Measurements from ENCODE around the gene CBX7. TPM values are rescaled to one million over a fixed set of nuclear protein-coding genes. Genes with fewer than 3 reads are reported as not detected.

CBX7 gene

DNA sequence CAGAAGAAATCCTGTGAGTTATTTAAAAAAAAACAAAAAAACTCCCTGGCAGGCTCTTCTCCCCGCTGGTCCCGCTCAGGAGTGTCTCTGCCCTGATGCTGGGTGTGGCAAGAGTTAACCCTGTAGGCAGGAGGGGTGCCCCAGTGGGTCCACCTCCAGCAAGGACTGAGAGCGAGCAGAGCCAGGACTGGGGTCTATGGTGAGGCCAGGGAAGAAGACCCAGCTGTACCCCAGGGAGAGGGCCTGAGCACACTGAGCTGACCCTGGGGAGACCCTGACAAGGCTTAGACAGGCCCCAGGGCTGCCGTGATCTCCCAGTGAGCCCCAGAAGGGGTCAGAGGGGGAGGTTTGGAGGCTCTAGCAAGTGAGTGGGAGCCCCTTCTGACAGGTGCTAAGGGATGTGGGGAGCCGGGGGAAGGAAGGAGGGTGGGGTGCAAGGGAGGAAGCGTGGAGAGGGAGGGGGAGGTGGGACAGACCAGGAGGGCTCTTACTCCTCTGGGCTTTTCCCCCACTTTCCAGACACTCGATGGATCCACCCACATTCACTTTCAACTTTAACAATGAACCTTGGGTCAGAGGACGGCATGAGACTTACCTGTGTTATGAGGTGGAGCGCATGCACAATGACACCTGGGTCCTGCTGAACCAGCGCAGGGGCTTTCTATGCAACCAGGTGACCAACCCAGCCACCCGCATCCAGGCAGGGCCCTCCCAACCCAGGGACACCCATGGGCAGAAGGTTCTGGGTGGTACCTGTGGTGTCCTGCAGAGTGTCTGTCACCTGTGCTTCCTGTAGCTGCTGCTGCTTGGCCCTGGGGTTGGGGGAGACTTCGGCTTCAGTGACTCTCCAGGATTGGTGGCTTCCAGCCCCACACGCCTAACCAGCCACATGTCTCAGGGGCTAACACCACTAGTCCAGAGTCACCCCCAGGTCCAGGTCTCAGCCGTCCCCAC is 69.0 kb downstream of the CBX7 start:
- no peak for DNase-seq
- no peak overlapping the region for H3K4ac ChIP-seq (ENCODE audit: low read depth in 1 of 2, low read length in 2 of 2)
- no peak overlapping the region for H3K9ac ChIP-seq (ENCODE audit: low read length)
- WGBS, result 96% methylated on average over 11 of the region's 14 CpGs
- H3K4me1 ChIP-seq (ENCODE audit: control insufficient read depth, insufficient read depth, low read depth, low read length), result peaks cover 2% of the 10 kb centered on the region
- no peak overlapping the region for H4K8ac ChIP-seq (ENCODE audit: low read length)
- peaks cover 2% of the 10 kb centered on the region for H3K79me1 ChIP-seq (replicated peaks; ENCODE audit: low read length, poor library complexity, severe bottlenecking)
- no peak overlapping the region for H2BK15ac ChIP-seq (ENCODE audit: low read depth, poor library complexity, severe bottlenecking)
- H2AK5ac ChIP-seq (ENCODE audit: low read length, severe bottlenecking), result no peak overlapping the region
- no peak overlapping the region for H2BK12ac ChIP-seq (ENCODE audit: low read length in 2 of 2)
- H3K27me3 ChIP-seq (ENCODE audit: control insufficient read depth in 1 of 2, insufficient read depth in 1 of 2, low read length in 2 of 2), result peaks cover 0 to 6% of the 10 kb centered on the region in 2 experiments
- no peak overlapping the region for H2BK120ac ChIP-seq (ENCODE audit: low read depth, low read length)
- no peak overlapping the region for H3K27ac ChIP-seq (ENCODE audit: low read length, poor library complexity, severe bottlenecking)
- H3K18ac ChIP-seq (ENCODE audit: low read depth in 1 of 2, low read length in 2 of 2), result no peak overlapping the region
- H3K4me2 ChIP-seq (ENCODE audit: low read length, poor library complexity, severe bottlenecking), result no peak overlapping the region
- H3K9me3 ChIP-seq (ENCODE audit: control insufficient read depth, low read length), result no peaks in the 10 kb centered on the region
- H4K91ac ChIP-seq (ENCODE audit: low read length), result no peak overlapping the region
- H2AFZ ChIP-seq (ENCODE audit: low read depth, low read length), result no peak overlapping the region
- no peak overlapping the region for H3K23ac ChIP-seq (ENCODE audit: low read length in 2 of 2)
- no peak overlapping the region for H3K14ac ChIP-seq (ENCODE audit: low read length in 2 of 2)
- H3K4me3 ChIP-seq (ENCODE audit: insufficient read depth in 1 of 2, low read depth in 1 of 2, low read length in 2 of 2), result no peak overlapping the region
- H3K36me3 ChIP-seq (ENCODE audit: control insufficient read depth in 1 of 2, insufficient read depth in 2 of 2, low read depth in 1 of 2, low read length in 2 of 2), result no peaks in the 10 kb centered on the region
- no peak overlapping the region for H2BK5ac ChIP-seq (ENCODE audit: low read depth, low read length, poor library complexity, severe bottlenecking)

DNA sequence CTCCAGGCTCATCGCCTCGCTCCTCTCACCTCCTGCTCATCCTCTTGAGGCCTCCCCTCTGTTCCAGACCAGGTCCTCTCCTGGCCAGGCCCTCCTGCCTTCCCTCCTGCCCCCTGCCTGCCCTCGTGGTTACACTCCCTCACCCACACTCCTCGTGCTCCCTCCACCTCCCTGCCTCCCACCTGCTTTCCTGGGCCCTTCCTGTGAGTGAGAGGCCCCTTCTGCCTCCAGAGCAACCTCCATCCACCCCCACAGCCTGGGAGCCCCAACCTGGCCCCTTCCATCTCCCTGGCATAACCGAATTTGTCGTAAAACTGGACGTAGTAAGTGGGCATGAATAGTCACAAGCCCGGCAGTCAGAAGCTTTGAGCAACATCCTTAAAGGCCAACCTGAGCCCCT is 70.9 kb downstream of the CBX7 start:
- H3K27me3 ChIP-seq (ENCODE audit: control insufficient read depth in 1 of 2, insufficient read depth in 1 of 2, low read length in 2 of 2), result no peaks in the 10 kb centered on the region
- H2BK5ac ChIP-seq (ENCODE audit: low read depth, low read length, poor library complexity, severe bottlenecking), result no peak overlapping the region
- no peak for DNase-seq
- 86% methylated on average over 8 of the region's 8 CpGs for WGBS
- no peak overlapping the region for H2AFZ ChIP-seq (ENCODE audit: low read depth, low read length)
- H3K4ac ChIP-seq (ENCODE audit: low read depth in 1 of 2, low read length in 2 of 2), result no peak overlapping the region
- H3K4me2 ChIP-seq (ENCODE audit: low read length, poor library complexity, severe bottlenecking), result no peak overlapping the region
- peaks cover 10% of the 10 kb centered on the region for H3K4me1 ChIP-seq (ENCODE audit: control insufficient read depth, insufficient read depth, low read depth, low read length)
- no peak overlapping the region for H2AK5ac ChIP-seq (ENCODE audit: low read length, severe bottlenecking)
- no peaks in the 10 kb centered on the region for H3K36me3 ChIP-seq (ENCODE audit: control insufficient read depth in 1 of 2, insufficient read depth in 2 of 2, low read depth in 1 of 2, low read length in 2 of 2)
- no peak overlapping the region for H2BK120ac ChIP-seq (ENCODE audit: low read depth, low read length)
- no peak overlapping the region for H2BK12ac ChIP-seq (ENCODE audit: low read length in 2 of 2)
- no peak overlapping the region for H3K23ac ChIP-seq (ENCODE audit: low read length in 2 of 2)
- H3K9ac ChIP-seq (ENCODE audit: low read length), result no peak overlapping the region
- no peak overlapping the region for H3K4me3 ChIP-seq (ENCODE audit: insufficient read depth in 1 of 2, low read depth in 1 of 2, low read length in 2 of 2)
- H4K8ac ChIP-seq (ENCODE audit: low read length), result no peak overlapping the region
- no peak overlapping the region for H3K14ac ChIP-seq (ENCODE audit: low read length in 2 of 2)
- no peak overlapping the region for H4K91ac ChIP-seq (ENCODE audit: low read length)
- peaks cover 2% of the 10 kb centered on the region for H3K79me1 ChIP-seq (replicated peaks; ENCODE audit: low read length, poor library complexity, severe bottlenecking)
- H2BK15ac ChIP-seq (ENCODE audit: low read depth, poor library complexity, severe bottlenecking), result no peak overlapping the region
- no peak overlapping the region for H3K18ac ChIP-seq (ENCODE audit: low read depth in 1 of 2, low read length in 2 of 2)
- no peak overlapping the region for H3K27ac ChIP-seq (ENCODE audit: low read length, poor library complexity, severe bottlenecking)
- no peaks in the 10 kb centered on the region for H3K9me3 ChIP-seq (ENCODE audit: control insufficient read depth, low read length)

DNA sequence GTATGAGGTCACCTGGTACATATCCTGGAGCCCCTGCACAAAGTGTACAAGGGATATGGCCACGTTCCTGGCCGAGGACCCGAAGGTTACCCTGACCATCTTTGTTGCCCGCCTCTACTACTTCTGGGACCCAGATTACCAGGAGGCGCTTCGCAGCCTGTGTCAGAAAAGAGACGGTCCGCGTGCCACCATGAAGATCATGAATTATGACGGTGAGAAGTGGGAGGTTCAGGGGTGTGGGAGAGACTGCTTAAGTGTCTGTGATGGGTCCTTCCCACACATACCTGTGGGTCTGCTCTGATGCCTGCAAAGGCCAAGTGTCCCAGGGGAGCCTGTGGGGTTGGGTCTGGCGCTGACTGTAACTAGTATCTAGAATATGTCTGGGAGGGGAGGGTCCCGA is 71.5 kb downstream of the CBX7 start:
- no peaks in the 10 kb centered on the region for H3K9me3 ChIP-seq (ENCODE audit: control insufficient read depth, low read length)
- 94% methylated on average over 12 of the region's 12 CpGs for WGBS
- DNase-seq, result no peak

More for the DNA sequence above, 71.5 kb downstream of the CBX7 start:
- H2BK5ac ChIP-seq (ENCODE audit: low read depth, low read length, poor library complexity, severe bottlenecking), result no peak overlapping the region
- H2BK15ac ChIP-seq (ENCODE audit: low read depth, poor library complexity, severe bottlenecking), result no peak overlapping the region
- H3K27me3 ChIP-seq (ENCODE audit: control insufficient read depth in 1 of 2, insufficient read depth in 1 of 2, low read length in 2 of 2), result no peaks in the 10 kb centered on the region
- H3K27ac ChIP-seq (ENCODE audit: low read length, poor library complexity, severe bottlenecking), result no peak overlapping the region
- no peak overlapping the region for H4K8ac ChIP-seq (ENCODE audit: low read length)
- H3K18ac ChIP-seq (ENCODE audit: low read depth in 1 of 2, low read length in 2 of 2), result no peak overlapping the region
- H2BK120ac ChIP-seq (ENCODE audit: low read depth, low read length), result no peak overlapping the region
- H3K4me2 ChIP-seq (ENCODE audit: low read length, poor library complexity, severe bottlenecking), result no peak overlapping the region
- H2AK5ac ChIP-seq (ENCODE audit: low read length, severe bottlenecking), result no peak overlapping the region
- H3K4me3 ChIP-seq (ENCODE audit: insufficient read depth in 1 of 2, low read depth in 1 of 2, low read length in 2 of 2), result no peak overlapping the region
- no peak overlapping the region for H3K23ac ChIP-seq (ENCODE audit: low read length in 2 of 2)
- no peak overlapping the region for H3K4ac ChIP-seq (ENCODE audit: low read depth in 1 of 2, low read length in 2 of 2)
- no peaks in the 10 kb centered on the region for H3K36me3 ChIP-seq (ENCODE audit: control insufficient read depth in 1 of 2, insufficient read depth in 2 of 2, low read depth in 1 of 2, low read length in 2 of 2)
- H3K9ac ChIP-seq (ENCODE audit: low read length), result no peak overlapping the region
- H2BK12ac ChIP-seq (ENCODE audit: low read length in 2 of 2), result no peak overlapping the region
- H3K79me1 ChIP-seq (replicated peaks; ENCODE audit: low read length, poor library complexity, severe bottlenecking), result peaks cover 2% of the 10 kb centered on the region
- no peak overlapping the region for H4K91ac ChIP-seq (ENCODE audit: low read length)
- no peak overlapping the region for H2AFZ ChIP-seq (ENCODE audit: low read depth, low read length)
- H3K14ac ChIP-seq (ENCODE audit: low read length in 2 of 2), result no peak overlapping the region
- peaks cover 10% of the 10 kb centered on the region for H3K4me1 ChIP-seq (ENCODE audit: control insufficient read depth, insufficient read depth, low read depth, low read length)

Small RNAs within 50 kb of the gene (small RNA-seq; reads per million reads assigned to genes)
- gene COX5BP7 (ENCODE audit: low read depth), result not detected
